ENCODE measurements around the gene EFCAB5. TPM values are rescaled to one million over a fixed set of nuclear protein-coding genes. Genes with fewer than 3 reads are reported as not detected.
"Not testable (repeated sequence)": the region's sequence is repeated elsewhere in the genome, so short reads cannot be mapped to it uniquely, and the experiment has no call there.

The EFCAB5 gene
- total RNA-seq, 1 donor from 2014 or later = 1.6 TPM

DNA sequence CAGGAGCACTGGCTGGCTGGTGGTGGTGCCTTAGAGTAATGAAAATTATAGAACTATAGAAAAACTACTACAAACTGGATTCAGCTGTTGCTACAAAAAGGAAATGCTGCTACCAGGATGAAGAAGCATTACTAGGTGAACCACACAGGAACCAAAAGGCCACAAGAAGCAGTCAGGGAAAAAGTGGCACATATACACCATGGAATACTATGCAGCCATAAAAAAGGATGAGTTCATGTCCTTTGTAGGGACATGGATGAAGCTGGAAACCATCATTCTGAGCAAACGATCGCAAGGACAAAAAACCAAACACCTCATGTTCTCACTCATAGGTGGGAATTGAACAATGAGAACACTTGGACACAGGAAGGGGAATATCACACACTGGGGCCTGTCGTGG is 5.5 kb upstream of the EFCAB5 start:
- not testable (repeated sequence) for DNase-seq (ENCODE audit: low spot score)

GRCh38 chr17:29936724-29937123 is 4.7 kb upstream of the EFCAB5 start:
- no peak for DNase-seq (ENCODE audit: low spot score)

DNA sequence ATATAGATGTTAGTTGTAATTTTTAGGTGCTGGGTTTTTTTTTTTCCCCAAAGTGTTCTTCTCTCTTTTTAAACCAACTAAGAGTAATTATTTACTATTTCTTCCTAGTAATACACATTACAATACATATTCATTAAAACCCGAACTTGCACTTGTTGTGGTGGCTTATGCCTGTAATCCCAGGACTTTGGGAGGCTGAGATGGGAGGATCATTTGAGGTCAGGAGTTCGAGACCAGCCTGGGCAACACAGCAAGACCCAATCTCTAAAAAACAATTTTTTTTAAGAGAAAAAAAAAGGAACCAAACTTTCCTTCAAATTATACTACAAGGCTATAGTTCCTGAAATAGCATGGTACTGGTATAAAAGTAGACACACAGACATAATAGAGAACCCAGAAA is 3.8 kb downstream of the EFCAB5 start:
- no peak for DNase-seq (ENCODE audit: low spot score)

- DNase-seq (ENCODE audit: low spot score) = no peak
These were observed 7.2 kb downstream of the EFCAB5 start for GRCh38 chr17:29948448-29949215.

- no peak for DNase-seq (ENCODE audit: low spot score)
These were observed 8.3 kb downstream of the EFCAB5 start for GRCh38 chr17:29949696-29950095.

- no peak for DNase-seq (ENCODE audit: low spot score)
These were observed 13.0 kb downstream of the EFCAB5 start for GRCh38 chr17:29954405-29954804.

- DNase-seq (ENCODE audit: low spot score) = no peak
These were observed 14.8 kb downstream of the EFCAB5 start for GRCh38 chr17:29956225-29956624.

GRCh38 chr17:29957488-29957887 is 16.1 kb downstream of the EFCAB5 start:
- DNase-seq (ENCODE audit: low spot score) = not testable (repeated sequence)

- DNase-seq (ENCODE audit: low spot score) = no peak
These were observed 17.7 kb downstream of the EFCAB5 start for GRCh38 chr17:29958947-29959657.

- DNase-seq (ENCODE audit: low spot score) = no peak
These were observed 18.4 kb downstream of the EFCAB5 start for GRCh38 chr17:29959658-29960337.

DNA sequence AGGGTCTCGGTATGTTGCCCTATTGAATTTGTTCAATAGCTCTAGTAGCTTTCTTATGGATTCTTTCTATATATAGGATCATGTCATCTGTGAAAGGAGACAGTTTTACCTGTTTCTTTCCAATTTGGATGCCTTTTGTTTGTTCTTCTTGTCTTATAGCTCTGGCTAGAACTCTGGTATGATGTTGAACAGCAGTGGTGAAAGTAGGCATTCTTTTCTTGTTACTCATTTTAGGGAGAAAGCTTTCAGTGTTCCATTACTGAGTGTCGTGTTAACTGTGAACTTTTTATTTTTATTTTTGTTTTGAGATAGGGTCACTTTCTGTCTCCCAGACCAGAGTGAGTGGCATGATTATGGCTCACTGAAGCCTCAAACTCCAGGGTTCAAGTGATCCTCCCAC is 21.2 kb downstream of the EFCAB5 start:
- DNase-seq (ENCODE audit: low spot score) = no peak

DNA sequence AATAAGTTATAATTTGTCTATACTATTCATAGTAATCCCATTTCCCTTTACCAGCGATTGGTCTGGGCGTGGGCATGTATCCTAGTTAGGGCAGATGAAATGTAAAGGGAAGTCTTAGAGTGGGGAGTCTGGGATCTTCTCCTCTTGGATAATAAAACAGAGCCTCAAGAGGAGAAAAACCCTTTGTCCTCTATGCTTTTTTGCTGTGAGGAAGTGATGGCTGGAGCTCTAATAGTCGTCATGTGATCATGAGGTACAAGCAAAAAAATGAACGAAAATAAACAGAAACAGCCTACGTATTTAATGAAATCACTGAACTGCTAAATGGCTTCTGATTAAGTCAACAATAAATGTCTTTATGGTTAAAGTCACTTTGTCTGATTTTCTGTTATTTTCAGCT is 26.8 kb downstream of the EFCAB5 start:
- no peak for DNase-seq (ENCODE audit: low spot score)

GRCh38 chr17:29972277-29972676 is 30.8 kb downstream of the EFCAB5 start:
- no peak for DNase-seq (ENCODE audit: low spot score)

GRCh38 chr17:29973005-29973404 is 31.6 kb downstream of the EFCAB5 start:
- no peak for DNase-seq (ENCODE audit: low spot score)

DNA sequence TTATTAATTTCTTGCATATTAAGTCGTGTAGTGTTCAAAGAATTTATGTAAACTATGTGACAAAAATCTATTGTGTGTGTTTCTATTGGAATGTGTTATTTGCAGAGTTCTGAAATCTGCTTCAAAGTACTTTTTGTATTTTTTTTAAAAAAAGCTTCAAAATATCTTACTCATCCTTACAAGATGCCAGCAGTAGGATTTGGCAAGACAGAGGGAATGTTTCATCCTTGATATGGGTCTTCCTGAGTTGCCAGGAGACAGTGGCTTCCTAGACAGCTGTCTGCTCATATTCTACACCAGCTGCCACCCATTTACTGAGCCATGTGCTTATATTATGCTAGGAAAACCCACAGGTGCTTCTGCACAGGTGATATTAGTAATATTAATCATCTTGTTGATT is 36.4 kb downstream of the EFCAB5 start:
- DNase-seq (ENCODE audit: low spot score) = no peak

- no peak for DNase-seq (ENCODE audit: low spot score)
These were observed 38.8 kb downstream of the EFCAB5 start for GRCh38 chr17:29980261-29980660.

DNA sequence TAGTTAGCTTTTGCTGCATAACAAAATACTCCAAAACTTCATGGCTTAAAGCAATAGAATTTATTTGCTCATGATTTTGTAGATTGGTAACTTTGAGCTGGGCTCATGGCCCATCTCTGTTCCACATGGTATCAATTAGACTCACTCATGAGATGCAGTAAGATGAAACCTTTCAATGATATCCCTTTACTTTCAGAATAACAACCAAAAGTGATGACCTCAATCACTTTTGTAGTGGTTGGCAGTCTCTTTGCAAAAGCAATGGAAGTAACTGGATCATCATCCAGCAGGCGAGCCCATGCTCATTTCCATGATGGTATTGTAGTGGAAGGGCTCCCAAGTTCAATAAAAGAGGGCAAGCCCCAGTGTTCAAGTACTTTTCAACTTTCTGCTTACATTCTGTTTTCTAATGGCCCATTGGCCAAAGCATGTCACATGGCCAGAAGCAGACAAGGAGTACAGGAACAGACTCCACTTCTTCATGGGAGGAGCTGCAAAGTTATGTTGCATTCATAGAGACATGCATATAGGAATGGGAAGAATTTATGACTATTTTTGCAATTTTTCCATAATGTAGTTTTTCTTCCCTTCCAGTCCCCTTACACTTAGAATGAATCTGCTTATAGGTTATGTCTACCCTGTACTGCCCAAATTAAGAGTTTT is 41.7 kb downstream of the EFCAB5 start:
- DNase-seq (ENCODE audit: low spot score) = no peak

DNA sequence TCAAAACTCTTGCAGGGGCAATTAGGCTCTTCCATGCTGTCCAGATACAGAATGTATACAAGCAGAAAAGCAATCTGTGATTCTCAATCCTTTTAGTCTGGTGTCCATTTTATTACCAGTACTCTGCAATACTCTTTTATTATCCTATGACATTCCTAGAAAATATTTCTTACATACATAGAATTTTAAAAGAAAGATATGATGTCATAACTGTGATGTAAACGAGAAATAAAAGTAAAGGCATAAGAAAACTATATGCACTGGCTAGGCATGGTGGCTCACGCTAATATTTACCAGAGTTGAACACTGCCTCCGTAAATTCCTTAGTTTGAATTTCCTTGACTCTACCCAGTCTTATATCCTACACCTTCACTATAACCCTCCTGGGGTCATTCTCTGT is 55.0 kb downstream of the EFCAB5 start:
- no peak for DNase-seq (ENCODE audit: low spot score)

DNA sequence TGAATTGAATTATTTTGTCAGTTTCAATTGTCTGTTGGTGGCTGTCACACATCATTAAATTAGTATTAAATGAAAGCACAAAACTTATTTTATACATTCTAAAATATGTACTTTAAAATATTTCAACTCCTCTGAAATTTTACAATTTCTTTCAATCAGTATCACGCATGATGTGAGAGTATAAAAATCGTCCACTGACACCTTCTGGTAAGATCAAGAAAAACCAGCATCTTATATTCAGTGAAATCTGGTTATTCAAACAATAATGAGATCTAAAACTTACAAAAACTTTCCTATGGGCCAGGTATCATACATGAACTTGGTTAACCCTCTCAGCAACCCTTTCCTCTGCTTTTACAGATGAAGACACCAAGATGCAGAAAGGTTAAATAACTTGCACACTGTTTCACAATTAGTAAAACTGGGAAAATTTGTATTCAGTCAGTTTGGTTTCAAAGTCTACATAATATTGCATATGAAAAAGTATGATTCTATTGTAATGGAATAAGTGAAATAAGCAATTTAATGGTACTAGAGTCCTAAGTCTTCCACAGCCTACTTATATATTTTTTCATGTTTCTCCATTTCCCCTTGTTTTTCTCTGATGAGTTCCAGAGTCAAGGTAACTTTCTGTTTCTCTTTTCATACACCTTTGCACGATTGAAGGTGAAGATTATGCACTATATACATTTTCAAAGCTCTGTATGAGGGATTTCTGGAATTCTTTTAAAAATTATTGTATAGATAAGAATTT is 58.7 kb downstream of the EFCAB5 start:
- DNase-seq (ENCODE audit: low spot score) = no peak

- no peak for DNase-seq (ENCODE audit: low spot score)
These were observed 59.4 kb downstream of the EFCAB5 start for GRCh38 chr17:30000755-30001257.

GRCh38 chr17:30002088-30002487 is 60.7 kb downstream of the EFCAB5 start:
- no peak for DNase-seq (ENCODE audit: low spot score)
